GM12892 (cell line): ENCODE measurements around the gene DHRS7C.

Source experiments
- POLR2A ChIP-seq: IDR thresholded peaks from 2 replicates; pipeline ENCODE4 v1.6.1; 2011; ENCODE audit warnings: low read depth, low read length, control low read depth
- POLR2AphosphoS5 ChIP-seq: IDR thresholded peaks from 2 replicates; pipeline ENCODE4 v1.6.1; 2011; ENCODE audit warnings: low read depth, low read length, control low read depth

- no peak for TF ChIP-seq POLR2AphosphoS5
- TF ChIP-seq POLR2A, result no peak
Measured at GRCh38 chr17:9829343-9829742, 38.0 kb upstream of the DHRS7C start.
